Gastrocnemius medialis (tissue), 4 donors: ENCODE measurements around the gene PSORS1C2.
"Not testable (repeated sequence)": the region's sequence is repeated elsewhere in the genome, so short reads cannot be mapped to it uniquely, and the experiment has no call there.

Source experiments
- POLR2A ChIP-seq, 2 donors: fragments of 450-650 bp; IDR thresholded peaks; one replicate each; pipeline ENCODE4 v1.6.1; 2017; ENCODE audit warnings: antibody characterized with exemption in 2 of 2, mild to moderate bottlenecking in 2 of 2, moderate library complexity in 2 of 2
- TF ChIP-seq, protein P1 (sequence below), 5 experiments: fragments of 450-650 bp in 3 of 5; fragments of 200-600 bp in 2 of 5; sonication (generic) in 2 of 5; IDR thresholded peaks in 4 of 5; conservative IDR thresholded peaks in 1 of 5; 1 replicate in 4 of 5; 2 replicates in 1 of 5; pipeline ENCODE4 v1.5.1; 2016 to 2019; ENCODE audit warnings: antibody characterized with exemption in 5 of 5, mild to moderate bottlenecking in 3 of 5, moderate library complexity in 3 of 5

DNA sequence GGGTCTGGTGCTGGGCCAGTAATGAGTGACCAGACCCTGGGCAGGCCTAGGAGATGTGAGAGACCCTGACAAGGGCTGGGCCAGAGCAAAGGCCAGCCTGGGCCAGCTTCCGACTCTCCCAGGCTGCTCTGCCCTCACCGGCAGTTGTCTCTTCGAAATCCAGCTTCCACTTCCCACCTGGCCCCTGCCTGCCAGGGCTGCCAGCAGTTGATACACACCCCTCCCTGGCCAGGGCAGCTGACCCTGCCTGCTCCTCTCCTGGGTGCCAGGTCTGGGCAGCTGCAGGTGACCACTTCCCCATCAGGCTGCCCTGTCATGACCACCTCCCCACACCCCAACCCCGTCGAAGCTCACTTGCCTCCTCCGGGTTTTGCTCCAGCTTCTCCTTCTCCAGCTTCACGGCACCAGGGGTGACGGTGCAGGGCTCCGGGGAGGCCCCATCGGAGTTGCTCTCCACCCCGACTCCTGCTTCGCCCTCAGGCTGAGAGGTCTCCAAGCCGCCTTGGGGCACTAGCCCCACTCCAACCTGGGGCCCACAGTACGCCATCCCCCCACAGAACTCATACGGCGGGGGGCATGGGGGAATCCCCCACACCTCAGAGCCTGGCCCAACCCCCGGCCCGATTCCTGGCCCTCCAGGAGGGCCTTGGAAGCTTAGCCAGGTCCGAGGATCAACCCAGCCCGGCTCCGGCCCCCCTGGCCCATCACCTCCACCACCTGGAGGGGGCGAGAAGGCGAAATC lies 31.2 kb upstream of the PSORS1C2 start:
- TF ChIP-seq, protein P1, sequence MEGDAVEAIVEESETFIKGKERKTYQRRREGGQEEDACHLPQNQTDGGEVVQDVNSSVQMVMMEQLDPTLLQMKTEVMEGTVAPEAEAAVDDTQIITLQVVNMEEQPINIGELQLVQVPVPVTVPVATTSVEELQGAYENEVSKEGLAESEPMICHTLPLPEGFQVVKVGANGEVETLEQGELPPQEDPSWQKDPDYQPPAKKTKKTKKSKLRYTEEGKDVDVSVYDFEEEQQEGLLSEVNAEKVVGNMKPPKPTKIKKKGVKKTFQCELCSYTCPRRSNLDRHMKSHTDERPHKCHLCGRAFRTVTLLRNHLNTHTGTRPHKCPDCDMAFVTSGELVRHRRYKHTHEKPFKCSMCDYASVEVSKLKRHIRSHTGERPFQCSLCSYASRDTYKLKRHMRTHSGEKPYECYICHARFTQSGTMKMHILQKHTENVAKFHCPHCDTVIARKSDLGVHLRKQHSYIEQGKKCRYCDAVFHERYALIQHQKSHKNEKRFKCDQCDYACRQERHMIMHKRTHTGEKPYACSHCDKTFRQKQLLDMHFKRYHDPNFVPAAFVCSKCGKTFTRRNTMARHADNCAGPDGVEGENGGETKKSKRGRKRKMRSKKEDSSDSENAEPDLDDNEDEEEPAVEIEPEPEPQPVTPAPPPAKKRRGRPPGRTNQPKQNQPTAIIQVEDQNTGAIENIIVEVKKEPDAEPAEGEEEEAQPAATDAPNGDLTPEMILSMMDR (IDR thresholded peaks at IDR 0.05 in 4 of 5, conservative IDR thresholded peaks at IDR 0.05 in 1 of 5): not testable (repeated sequence)
- TF ChIP-seq POLR2A (IDR thresholded peaks at IDR 0.05): not testable (repeated sequence)
